GM03348 (cell line): ENCODE measurements around the gene AFMID.
"Not testable (repeated sequence)": the region's sequence is repeated elsewhere in the genome, so short reads cannot be mapped to it uniquely, and the experiment has no call there.

Source experiments
- DNase-seq: peaks from one replicate; pipeline ENCODE4 v3.0.0; 2012; ENCODE audit warnings: low spot score

AFMID gene

DNA sequence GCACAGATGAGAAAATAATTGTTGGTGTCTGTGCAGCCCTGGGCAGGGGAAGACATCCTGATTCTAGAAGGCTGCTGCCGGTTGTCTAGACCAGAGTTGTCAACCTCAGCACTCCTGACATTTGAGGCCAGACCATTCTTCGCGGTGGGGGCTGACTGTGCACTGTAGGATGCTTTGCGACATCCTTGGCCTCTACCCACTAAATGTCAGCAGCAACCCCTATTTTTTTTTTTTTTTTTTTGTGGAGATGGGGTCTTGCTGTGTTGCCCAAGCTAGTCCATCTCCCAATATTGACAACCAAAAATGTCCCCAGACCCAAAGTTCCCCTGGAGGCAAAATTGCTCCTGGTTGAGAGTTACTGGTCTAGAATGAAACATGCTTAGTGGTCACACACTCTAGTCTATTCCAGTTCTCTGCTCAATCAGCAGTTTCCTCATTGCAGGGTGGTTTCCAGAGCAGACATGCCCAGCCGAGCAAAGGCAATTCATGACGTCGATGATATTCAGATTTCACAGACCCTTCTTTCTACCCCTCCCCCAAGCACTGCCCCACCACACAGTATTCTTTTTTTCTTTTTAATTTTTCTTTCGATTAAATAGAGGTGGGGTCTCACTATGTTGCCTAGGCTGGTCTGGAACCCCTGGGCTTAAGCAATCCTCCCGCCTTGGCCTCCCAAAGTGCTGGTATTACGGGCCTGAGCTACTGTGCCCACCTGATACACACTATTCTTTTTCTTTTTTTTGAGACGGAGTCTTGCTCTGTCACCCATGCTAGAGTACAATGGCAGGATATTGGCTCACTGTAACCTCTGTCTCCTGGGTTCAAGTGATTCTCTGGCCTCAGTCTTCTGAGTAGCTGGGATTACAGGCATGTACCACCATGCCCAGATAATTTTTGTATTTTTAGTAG, 32.0 kb upstream of the AFMID start:
- no peak for DNase-seq

GRCh38 chr17:78159575-78160158, 27.5 kb upstream of the AFMID start:
- no peak for DNase-seq

DNA sequence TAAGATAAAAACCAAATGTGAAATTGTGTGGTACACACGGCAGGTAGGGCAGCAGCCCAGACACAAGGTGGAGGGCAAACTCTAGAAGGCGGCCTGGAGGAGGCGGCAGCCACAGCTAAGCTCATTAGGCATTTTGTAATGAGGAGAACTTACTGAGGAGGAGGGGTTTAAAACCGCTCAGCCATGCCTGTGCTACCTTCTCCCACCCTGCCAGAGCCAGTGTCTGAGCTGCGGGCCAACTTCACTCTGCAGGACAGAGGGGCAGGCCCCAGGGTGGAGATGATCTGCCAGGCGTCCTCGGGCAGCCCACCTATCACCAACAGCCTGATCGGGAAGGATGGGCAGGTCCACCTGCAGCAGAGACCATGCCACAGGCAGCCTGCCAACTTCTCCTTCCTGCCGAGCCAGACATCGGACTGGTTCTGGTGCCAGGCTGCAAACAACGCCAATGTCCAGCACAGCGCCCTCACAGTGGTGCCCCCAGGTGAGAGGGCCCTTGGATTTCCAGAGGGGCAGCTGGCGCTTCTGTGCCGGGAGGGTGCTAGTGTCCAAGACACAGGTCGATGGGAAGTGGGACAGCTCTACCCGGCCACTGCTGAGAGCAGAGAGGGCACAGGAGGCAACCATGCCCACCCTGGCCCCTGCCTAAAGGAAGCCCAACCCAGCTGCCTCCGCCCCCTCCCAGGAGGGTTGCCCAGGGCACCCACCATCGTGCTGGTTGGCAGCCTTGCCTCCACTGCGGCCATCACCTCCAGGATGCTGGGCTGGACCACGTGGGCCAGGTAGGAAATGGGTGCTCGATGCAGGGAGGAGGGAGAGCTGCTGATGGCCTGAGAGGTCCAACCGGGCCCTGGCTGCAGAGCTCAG, 23.0 kb upstream of the AFMID start:
- no peak for DNase-seq

DNA sequence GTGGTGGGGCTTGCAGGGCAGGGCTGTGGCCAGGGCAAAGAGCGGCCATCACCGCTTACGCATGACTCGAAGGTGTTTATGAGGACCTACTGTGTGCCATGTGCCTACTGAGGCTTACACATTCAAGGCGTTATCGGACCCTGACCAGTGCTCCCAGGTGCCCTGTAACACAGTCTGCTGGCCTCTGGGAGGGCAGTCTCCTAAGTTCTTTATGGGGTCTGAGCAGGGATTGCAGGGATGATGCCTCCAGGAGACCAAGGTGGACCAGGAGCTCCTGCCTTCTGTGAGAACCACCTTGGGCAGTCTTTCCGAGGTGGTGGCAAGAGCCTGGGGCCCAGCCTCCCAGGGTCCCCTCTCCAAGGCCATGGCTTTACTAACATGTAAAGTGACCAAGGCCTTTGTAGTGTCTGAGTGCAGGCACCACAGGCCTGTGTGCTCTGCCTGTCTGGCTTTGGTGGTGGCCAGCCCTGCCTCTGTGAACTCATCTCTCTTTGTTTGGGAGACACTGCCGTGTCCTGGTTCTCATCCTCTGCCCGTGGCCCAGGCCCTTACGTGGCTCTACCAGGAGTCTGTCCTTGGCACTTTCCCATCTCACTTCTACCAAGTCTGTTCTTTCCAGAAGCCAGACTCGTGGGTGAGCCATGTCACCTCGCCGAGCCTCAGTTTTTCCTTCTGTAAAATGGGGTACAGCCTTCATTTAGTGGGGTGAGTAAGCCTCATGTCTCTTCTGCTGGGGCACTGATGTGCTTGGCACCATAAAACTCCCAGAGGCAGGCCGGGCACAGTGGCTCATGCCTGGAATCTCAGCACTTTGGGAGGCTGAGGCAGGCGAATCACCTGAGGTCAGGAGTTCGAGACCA, 22.2 kb upstream of the AFMID start:
- DNase-seq = no peak

- DNase-seq = no peak
Measured at GRCh38 chr17:78166416-78166815, 20.7 kb upstream of the AFMID start.

GRCh38 chr17:78168242-78168902, 18.8 kb upstream of the AFMID start, which contains the start of gene SYNGR2:
SYNGR2 (plus strand) TSS chr17:78168581; CDS start chr17:78168617, 36 bp downstream.
- DNase-seq = peak; percentile 92

DNA sequence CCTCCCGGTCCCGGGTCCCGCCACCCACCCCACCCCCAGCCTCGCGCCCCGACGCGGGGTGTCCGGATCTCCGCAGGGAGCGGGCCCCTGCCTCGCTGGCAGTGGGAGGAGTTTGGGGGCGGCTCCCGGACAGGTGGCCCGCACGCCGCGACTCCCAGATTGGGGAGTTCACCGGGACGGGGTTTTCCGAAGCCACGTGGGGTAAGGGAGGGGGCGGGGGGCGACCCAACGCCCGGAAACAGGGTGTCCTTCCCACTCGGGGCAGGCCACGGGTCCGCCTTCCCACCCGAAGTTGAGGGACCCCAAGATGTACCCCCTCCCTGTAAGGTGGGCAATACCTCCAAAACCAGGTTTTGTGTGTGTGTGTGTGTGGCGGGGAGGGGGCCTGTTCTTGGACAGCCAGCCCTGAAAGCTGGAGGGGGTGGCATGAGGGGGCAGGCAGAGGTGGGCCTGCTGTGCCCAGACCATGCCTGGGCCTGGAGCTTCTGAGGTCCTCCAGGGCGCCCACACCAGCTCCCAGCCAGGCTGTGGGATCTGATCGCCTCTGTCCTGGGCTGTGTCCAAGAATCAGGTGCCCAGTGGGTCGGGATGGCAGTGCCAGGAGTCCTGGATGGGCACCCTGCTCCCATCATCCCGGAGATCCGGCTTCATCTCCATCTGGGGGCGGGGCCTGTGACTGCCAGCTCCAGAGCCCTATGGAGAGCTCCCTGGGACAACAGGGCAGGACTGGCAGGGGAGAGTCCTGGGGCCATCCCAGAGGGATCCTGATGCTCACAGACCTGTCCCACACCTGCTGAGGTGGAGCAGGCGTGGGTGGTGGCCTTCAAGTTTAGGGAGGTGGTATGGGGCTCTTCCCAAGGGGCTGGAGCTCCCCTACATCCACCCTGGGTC, 18.0 kb upstream of the AFMID start:
- peak; percentile 82 for DNase-seq

GRCh38 chr17:78170692-78171590, 16.2 kb upstream of the AFMID start:
- DNase-seq = no peak

DNA sequence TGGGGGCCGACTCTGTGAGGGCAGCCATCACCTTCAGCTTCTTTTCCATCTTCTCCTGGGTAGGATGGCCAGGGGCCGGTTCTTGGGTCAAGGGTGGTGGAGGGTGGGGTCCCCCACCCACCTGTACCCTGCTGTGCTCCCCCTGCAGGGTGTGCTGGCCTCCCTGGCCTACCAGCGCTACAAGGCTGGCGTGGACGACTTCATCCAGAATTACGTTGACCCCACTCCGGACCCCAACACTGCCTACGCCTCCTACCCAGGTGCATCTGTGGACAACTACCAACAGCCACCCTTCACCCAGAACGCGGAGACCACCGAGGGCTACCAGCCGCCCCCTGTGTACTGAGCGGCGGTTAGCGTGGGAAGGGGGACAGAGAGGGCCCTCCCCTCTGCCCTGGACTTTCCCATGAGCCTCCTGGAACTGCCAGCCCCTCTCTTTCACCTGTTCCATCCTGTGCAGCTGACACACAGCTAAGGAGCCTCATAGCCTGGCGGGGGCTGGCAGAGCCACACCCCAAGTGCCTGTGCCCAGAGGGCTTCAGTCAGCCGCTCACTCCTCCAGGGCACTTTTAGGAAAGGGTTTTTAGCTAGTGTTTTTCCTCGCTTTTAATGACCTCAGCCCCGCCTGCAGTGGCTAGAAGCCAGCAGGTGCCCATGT, 15.4 kb upstream of the AFMID start:
- not testable (repeated sequence) for DNase-seq

- no peak for DNase-seq
Measured at GRCh38 chr17:78172249-78173051, 14.7 kb upstream of the AFMID start.

DNA sequence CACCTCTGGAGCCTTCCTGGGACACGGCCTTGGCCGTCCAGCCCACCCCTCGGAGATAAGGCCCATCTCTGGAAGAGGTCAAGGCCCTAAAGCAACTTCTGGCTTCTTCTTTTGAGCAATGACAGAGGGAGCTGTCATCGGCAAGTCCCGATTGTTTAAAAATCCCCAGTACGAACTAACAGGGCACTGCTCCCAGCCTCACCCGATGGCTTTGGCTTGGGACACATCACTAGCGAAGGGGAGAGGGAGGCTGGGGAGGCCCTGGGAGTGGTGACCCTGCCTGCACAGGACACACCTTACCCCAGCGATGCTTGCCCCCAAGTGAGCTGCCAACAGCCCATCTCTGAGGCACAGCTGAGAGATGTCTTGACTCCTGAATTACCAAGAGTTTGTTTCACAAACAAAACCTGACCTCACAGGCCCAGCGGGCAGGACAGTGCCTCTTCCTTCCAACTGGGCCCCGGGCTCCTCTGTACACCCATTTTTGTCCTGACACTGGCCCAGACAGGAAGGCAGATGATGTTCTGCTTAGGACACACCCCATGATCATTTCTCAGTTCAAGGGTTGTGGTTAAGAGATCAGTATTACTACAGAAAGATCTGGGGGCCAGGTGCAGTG, 14.0 kb upstream of the AFMID start:
- no peak for DNase-seq

- DNase-seq = no peak
Measured at GRCh38 chr17:78174346-78174869, 12.8 kb upstream of the AFMID start.

- DNase-seq = no peak
Measured at GRCh38 chr17:78174870-78175642, 12.1 kb upstream of the AFMID start.

GRCh38 chr17:78175643-78175981, 11.6 kb upstream of the AFMID start:
- DNase-seq = no peak

GRCh38 chr17:78176548-78177025, 10.6 kb upstream of the AFMID start:
- DNase-seq = peak; percentile 81

DNA sequence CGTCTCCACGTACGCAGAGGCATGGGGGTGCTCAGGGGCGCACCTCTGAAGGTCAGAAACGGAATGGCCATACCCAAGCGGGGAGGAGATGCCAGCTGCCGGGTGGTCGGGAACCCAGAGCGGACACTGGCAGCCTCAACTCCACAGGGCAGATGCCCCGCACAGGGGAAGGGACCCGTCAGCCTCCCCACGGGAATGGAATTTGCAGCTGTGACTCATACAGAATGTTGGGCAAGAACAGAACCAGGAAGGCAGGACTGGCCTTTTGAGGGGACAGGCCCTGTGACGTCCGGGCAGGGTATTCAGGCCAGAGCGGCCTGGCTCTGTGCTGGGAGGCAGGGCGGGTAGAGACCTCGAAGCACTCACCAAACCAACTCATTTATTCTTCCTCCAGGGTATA, 7.8 kb upstream of the AFMID start:
- DNase-seq = peak; percentile 40
